SK-N-SH (cell line): ENCODE measurements around the gene RHNO1. TPM values are rescaled to one million over a fixed set of nuclear protein-coding genes. Genes with fewer than 3 reads are reported as not detected.
"Not testable (repeated sequence)": the region's sequence is repeated elsewhere in the genome, so short reads cannot be mapped to it uniquely, and the experiment has no call there.

Experiments
- CTCF ChIA-PET: fragments of 300-600, 350-600 bp; formaldehyde crosslinking; extraction: SDS; loops from one replicate; lab custom pipeline; 2021; lab: Yijun Ruan, JAX
- POLR2A ChIA-PET: fragments of 350-600 bp; sonication (Branson Sonifier 250); formaldehyde crosslinking; extraction: SDS; loops from one replicate; lab custom pipeline; 2020; ENCODE audit warnings: antibody characterized with exemption, inconsistent platforms; lab: Yijun Ruan, JAX
- DNase-seq: peaks from one replicate; pipeline ENCODE4 v3.0.0; 2012
- H2AFZ ChIP-seq: fragments of 200-600 bp; sonication (generic); 2 replicates; pipeline ENCODE4 v1.8.1; 2016; ENCODE audit warnings: antibody characterized with exemption, mild to moderate bottlenecking, low read depth
- H3F3A ChIP-seq: fragments of 200-600 bp; sonication (generic); replicated peaks from 2 replicates; pipeline ENCODE3; 2016; ENCODE audit warnings: antibody characterized with exemption, mild to moderate bottlenecking; ENCODE audit not compliant: insufficient read depth
- H3K27ac ChIP-seq, 2 experiments: fragments of 200-500 bp in 1 of 2; fragments of 200-600 bp in 1 of 2; sonication (Bioruptor generic) in 1 of 2; sonication (generic), shearing (Covaris generic) in 1 of 2; 2 replicates each; pipeline versions ENCODE4 v1.5.1 to v1.6.1; 2014 to 2016; ENCODE audit warnings: low read depth in 2 of 2, inconsistent platforms in 1 of 2, low read length in 1 of 2, mild to moderate bottlenecking in 1 of 2, mixed read lengths in 1 of 2
- H3K27me3 ChIP-seq: fragments of 200-600 bp; sonication (generic), shearing (Covaris generic); 2 replicates; pipeline ENCODE4 v1.6.1; 2016; ENCODE audit warnings: mixed run types; ENCODE audit not compliant: insufficient read depth
- H3K36me3 ChIP-seq, 2 experiments: fragments of 200-500 bp in 1 of 2; fragments of 200-600 bp in 1 of 2; sonication (Bioruptor generic) in 1 of 2; sonication (generic) in 1 of 2; replicated peaks in 1 of 2; 2 replicates each; pipeline versions ENCODE3 to v1.5.1; 2014 to 2016; ENCODE audit warnings: low read length in 1 of 2, mild to moderate bottlenecking in 1 of 2; ENCODE audit not compliant: insufficient read depth in 2 of 2, control insufficient read depth in 1 of 2
- H3K4me1 ChIP-seq, 2 experiments: fragments of 200-500 bp in 1 of 2; fragments of 200-600 bp in 1 of 2; sonication (Bioruptor generic) in 1 of 2; sonication (generic), shearing (Covaris generic) in 1 of 2; 2 replicates each; pipeline versions ENCODE4 v1.5.1 to v1.6.1; 2014 to 2016; ENCODE audit warnings: low read depth in 1 of 2, low read length in 1 of 2, mixed run types in 1 of 2; ENCODE audit not compliant: insufficient read depth in 2 of 2, control insufficient read depth in 1 of 2
- H3K4me2 ChIP-seq: fragments of 200-600 bp; sonication (generic), shearing (Covaris generic); 2 replicates; pipeline ENCODE4 v1.6.1; 2017; ENCODE audit warnings: mixed run types
- H3K4me3 ChIP-seq, 2 experiments: fragments of 200-500 bp in 1 of 2; fragments of 200-600 bp in 1 of 2; sonication (Bioruptor generic) in 1 of 2; sonication (generic), shearing (Covaris generic) in 1 of 2; 2 replicates each; pipeline versions ENCODE4 v1.5.1 to v1.8.1; 2014 to 2016; ENCODE audit warnings: low read depth in 2 of 2, inconsistent platforms in 1 of 2, low read length in 1 of 2, mild to moderate bottlenecking in 1 of 2, mixed read lengths in 1 of 2, moderate library complexity in 1 of 2
- H3K79me2 ChIP-seq: fragments of 200-600 bp; sonication (generic); 2 replicates; pipeline ENCODE4 v1.8.1; 2017; ENCODE audit warnings: mild to moderate bottlenecking; ENCODE audit not compliant: insufficient read depth
- H3K9ac ChIP-seq: fragments of 200-600 bp; sonication (generic); 2 replicates; pipeline ENCODE4 v1.6.1; 2017; ENCODE audit warnings: mixed run types
- H3K9me2 ChIP-seq: fragments of 200-600 bp; sonication (generic); 2 replicates; pipeline ENCODE4 v1.6.1; 2017; ENCODE audit warnings: mixed run types
- H3K9me3 ChIP-seq: fragments of 200-600 bp; sonication (generic); 2 replicates; pipeline ENCODE4 v1.6.1; 2017; ENCODE audit warnings: mixed run types, mild to moderate bottlenecking, moderate library complexity
- H4K20me1 ChIP-seq: fragments of 200-600 bp; sonication (generic); 2 replicates; pipeline ENCODE4 v1.6.1; 2017; ENCODE audit warnings: mild to moderate bottlenecking, mixed run types; ENCODE audit not compliant: insufficient read depth
- CTCF ChIP-seq: fragments of 200-600 bp; sonication (generic); IDR thresholded peaks from 2 replicates; pipeline ENCODE4 v1.6.1; 2017; ENCODE audit warnings: antibody characterized with exemption, mild to moderate bottlenecking, moderate library complexity
- ELF1 ChIP-seq: IDR thresholded peaks from 2 replicates; pipeline ENCODE4 v1.4.0; 2012
- EZH2phosphoT487 ChIP-seq: fragments of 200-600 bp; sonication (generic); IDR thresholded peaks from 2 replicates; pipeline ENCODE4 v1.6.1; 2017; ENCODE audit warnings: low read depth, mixed run types, mild to moderate bottlenecking, antibody characterized with exemption, moderate library complexity, borderline replicate concordance
- TAF1 ChIP-seq: IDR thresholded peaks from 2 replicates; pipeline ENCODE4 v1.6.1; 2012; ENCODE audit warnings: low read depth, mild to moderate bottlenecking, low read length, moderate library complexity, borderline replicate concordance
- USF2 ChIP-seq: fragments of 150-350 bp; IDR thresholded peaks from 2 replicates; pipeline ENCODE4 v1.6.1; 2017; ENCODE audit warnings: antibody characterized with exemption, low read length, low read depth, borderline replicate concordance
- WGBS: methylation state at CpG from one replicate; pipeline ENCODE4 v1.1.6; 2017; ENCODE audit warnings: low lambda C conversion rate; 5-methylcytosine and 5-hydroxymethylcytosine counted together
- polyA plus RNA-seq, 3 experiments: library from polyadenylated mRNA; depleted of rRNA; stranded (reverse); fragments of >200 nt; gene quantifications; 2 replicates each; pipeline ENCODE4 v1.2.3, GENCODE V29; 2012

Gene RHNO1
- polyA plus RNA-seq, 1 of the 3 experiments (the other 2 are of a cell fraction): 28.9 TPM

- 100% methylated on average over 7 of the region's 9 CpGs for WGBS
- no peak for DNase-seq
- no peaks in the 10 kb centered on the region for H3K4me1 ChIP-seq
- H4K20me1 ChIP-seq: no peaks in the 10 kb centered on the region
- no peaks in the 10 kb centered on the region; the same call in 1 of the 2 replicates for H3K79me2 ChIP-seq
- H3K9ac ChIP-seq: no peak overlapping the region
- H2AFZ ChIP-seq: no peak overlapping the region
- no peak overlapping the region for H3K27ac ChIP-seq
- no peaks in the 10 kb centered on the region for H3K27me3 ChIP-seq
- no peak overlapping the region for H3K4me2 ChIP-seq
- peaks cover 18 to 26% of the 10 kb centered on the region in 2 experiments for H3K36me3 ChIP-seq
- no peaks in the 10 kb centered on the region for H3K9me3 ChIP-seq
- TF ChIP-seq USF2 (no peak), CTCF (no peak)
- H3F3A ChIP-seq: peaks cover 10% of the 10 kb centered on the region
- CTCF ChIA-PET: interaction anchor here (0.9 to 2.8 kb wide), 5 partner anchors 10 to 80 kb away, joined by 3 to 15 read pairs (median 5); no protein-coding TSS in a partner anchor
- H3K4me3 ChIP-seq: no peak overlapping the region
- no peaks in the 10 kb centered on the region for H3K9me2 ChIP-seq
- POLR2A ChIA-PET: interaction anchor here (0.6 to 1.2 kb wide), 2 partner anchors 12 to 21 kb away, joined by 3 read pairs; partner anchors contain the start of genes FOXM1 and RHNO1
Measured at GRCh38 chr12:2864198-2864597, 12.8 kb upstream of the RHNO1 start.

GRCh38 chr12:2868986-2869632 is 7.9 kb upstream of the RHNO1 start:
- H3K79me2 ChIP-seq: peaks cover 45% of the 10 kb centered on the region
- H3K9ac ChIP-seq, H3K27me3 ChIP-seq, DNase-seq, H4K20me1 ChIP-seq, H3F3A ChIP-seq, H3K9me3 ChIP-seq, H3K4me1 ChIP-seq, H3K9me2 ChIP-seq, H3K4me2 ChIP-seq, H2AFZ ChIP-seq, POLR2A ChIA-PET, H3K4me3 ChIP-seq: not testable (repeated sequence)
- CTCF ChIA-PET: interaction anchor here (0.7 to 1.0 kb wide), 3 partner anchors 55 to 79 kb away, joined by 3 to 4 read pairs (median 4); no protein-coding TSS in a partner anchor
- peaks cover 18 to 26% of the 10 kb centered on the region in 2 experiments for H3K36me3 ChIP-seq
- H3K27ac ChIP-seq: peak overlapping the region in 1 of 2 experiments; percentile 7; a peak in 1 of 4 replicates
- 93% methylated on average over 9 of the region's 9 CpGs for WGBS

GRCh38 chr12:2876431-2877046 is 484 bp upstream of the RHNO1 start:
- CTCF ChIA-PET: interaction anchor here (0.5 to 5.8 kb wide), 10 partner anchors 8 to 197 kb away, joined by 3 to 33 read pairs (median 4); partner anchors contain the start of gene TULP3
- Histone ChIP-seq H3K9me3 (no peaks in the 10 kb centered on the region), H3K9ac (peak overlapping the region; percentile 82), H3K27me3 (no peaks in the 10 kb centered on the region), H4K20me1 (no peaks in the 10 kb centered on the region), H3K27ac (peak overlapping the region; percentile 39 to 80), H3K4me1 (peaks cover 8 to 10% of the 10 kb centered on the region in 2 experiments; a peak in 2 of 4 replicates), H3K4me2 (peak overlapping the region; percentile 82), H3K9me2 (no peaks in the 10 kb centered on the region), H3K36me3 (peaks cover 6% of the 10 kb centered on the region in 2 experiments), H2AFZ (peak overlapping the region; percentile 94), H3F3A (peaks cover 6% of the 10 kb centered on the region), H3K79me2 (peaks cover 98% of the 10 kb centered on the region), H3K4me3 (peak overlapping the region; percentile 61 to 69)
- 0 out of 2 replicates have a peak, but pooled peaks have one; percentile 9 for TF ChIP-seq TAF1
- peak; percentile 14; the same call in 1 of the 2 replicates for TF ChIP-seq CTCF
- TF ChIP-seq ELF1: no peak
- TF ChIP-seq EZH2phosphoT487: no peak
- POLR2A ChIA-PET: interaction anchor here (0.9 to 1.1 kb wide), 3 partner anchors 12 to 82 kb away, joined by 3 to 4 read pairs (median 3); partner anchors contain the start of gene TULP3
- no peak for DNase-seq
- 5% methylated on average over 10 of the region's 38 CpGs for WGBS
